ENCODE measurements around the gene ZNF66. TPM values are rescaled to one million over a fixed set of nuclear protein-coding genes. Genes with fewer than 3 reads are reported as not detected.
A peak's percentile ranks its signal among the peaks of the same experiment; 100 is the strongest.
"Not testable (repeated sequence)": the region's sequence is repeated elsewhere in the genome, so short reads cannot be mapped to it uniquely, and the experiment has no call there.

ZNF66 gene
- total RNA-seq (4.0 and 4.5 TPM in 2 replicates), polyA plus RNA-seq (1.1 and 1.5 TPM in 2 replicates), polyA minus RNA-seq (3.6 and 5.2 TPM in 2 replicates), Bru-seq, nascent RNA (percentile 64 among the genes with signal in this experiment), BruChase-seq, experiment 1, labeled RNA remaining after a 6-hour chase (percentile 58 among the genes with signal in this experiment), BruChase-seq, experiment 2, labeled RNA remaining after a 2-hour chase (percentile 64 among the genes with signal in this experiment)
- polyA plus RNA-seq (2011; cell fraction: cytosol; rRNA removed), result 1.7 and 1.8 TPM in 2 replicates
- polyA plus RNA-seq (2011; cell fraction: nucleus; rRNA removed), result 3.1 and 3.5 TPM in 2 replicates
- polyA plus RNA-seq (2012), result 0.64 and 1.1 TPM in 2 replicates
- polyA minus RNA-seq (2011; cell fraction: cytosol; rRNA and poly(A)+ RNA removed), result not detected
- 10.3 and 14.6 TPM in 2 replicates for polyA minus RNA-seq (2011; cell fraction: nucleus; rRNA and poly(A)+ RNA removed)
- long read RNA-seq, partial matches to known transcripts, result 0 of 3 reads
- long read RNA-seq, other reads (novel, unspliced or antisense), result 2 of 3 reads

DNA sequence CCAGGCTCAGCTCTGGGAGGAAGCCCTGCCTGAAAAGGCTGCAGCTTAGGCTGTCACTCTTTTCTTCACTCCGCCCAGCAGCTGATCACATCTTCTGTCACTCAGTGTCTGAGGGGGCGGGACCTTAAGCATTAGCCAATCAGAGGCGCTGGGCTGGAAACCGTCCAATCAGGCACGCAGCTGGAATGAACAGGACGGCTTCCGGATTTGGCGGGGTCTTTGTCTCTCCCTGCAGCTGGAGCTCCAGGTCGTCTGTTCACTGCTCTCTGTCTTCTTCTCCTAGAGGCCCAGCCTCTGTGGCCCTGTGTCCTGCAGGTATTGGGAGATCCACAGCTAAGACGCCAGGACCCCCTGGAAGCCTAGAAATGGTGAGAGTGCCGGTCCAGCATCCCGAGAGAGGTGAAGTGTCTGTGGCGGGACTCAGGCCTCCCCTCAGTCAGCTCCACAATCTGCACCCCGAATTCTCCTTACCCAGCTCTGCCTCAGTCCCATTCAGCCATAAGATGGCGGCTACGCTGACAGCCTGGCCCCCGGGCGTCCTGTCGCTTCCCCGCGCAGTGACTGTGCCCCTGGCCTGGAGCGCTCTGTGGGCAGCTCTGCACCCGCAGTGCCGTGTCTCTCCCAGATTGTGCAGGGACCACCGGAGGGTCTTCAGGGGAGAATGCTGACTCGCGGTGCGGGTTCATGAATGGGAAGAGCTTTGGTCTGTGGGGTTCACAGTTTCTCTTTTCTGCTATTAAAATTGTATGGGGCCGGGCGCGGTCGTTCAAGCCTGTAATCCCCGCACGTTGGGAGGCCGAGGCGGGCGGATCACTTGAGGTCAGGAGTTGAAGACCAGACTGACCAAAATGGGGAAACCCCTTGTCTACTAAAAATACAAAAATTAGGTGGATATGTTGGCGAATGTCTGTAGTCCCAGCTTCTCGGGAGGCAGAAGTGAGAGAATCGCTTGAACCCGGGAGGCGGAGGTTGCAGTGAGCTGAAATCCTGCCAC lies at the start of gene ZNF66:
TSS of gene ZNF66 (plus strand) at position 222 of the 994 bp plus-strand sequence. CDS start at position 366, 144 bp downstream.
- Histone ChIP-seq H3K36me3 (ENCODE audit: control insufficient read depth in 2 of 2, extremely low read depth in 1 of 2, insufficient read depth in 2 of 2, low read length in 2 of 2) (no peaks in the 10 kb centered on the region), H3K9me3 (replicated peaks; ENCODE audit: control insufficient read depth, insufficient read depth, low read length) (no peaks in the 10 kb centered on the region), H2AFZ (ENCODE audit: low read depth, low read length) (peak within 1 kb of the TSS; percentile 95), H3K4me3 (replicated peaks in 1 of 3; ENCODE audit: insufficient read depth in 1 of 3, low read depth in 1 of 3, low read length in 3 of 3) (peak within 1 kb of the TSS; percentile 20 to 78 (median 70)), H3K27me3 (ENCODE audit: control insufficient read depth in 2 of 2, insufficient read depth in 2 of 2, low read length in 2 of 2) (no peaks in the 10 kb centered on the region), H3K27ac (ENCODE audit: insufficient read depth, low read depth, low read length) (peak within 1 kb of the TSS; percentile 70), H3K4me1 (ENCODE audit: control insufficient read depth, extremely low read depth, insufficient read depth, low read length) (peaks cover 2% of the 10 kb centered on the region), H4K20me1 (replicated peaks; ENCODE audit: control insufficient read depth, extremely low read depth, insufficient read depth, low read length) (no peaks in the 10 kb centered on the region), H3K79me2 (ENCODE audit: control insufficient read depth, insufficient read depth, low read length) (no peaks in the 10 kb centered on the region), H3K9me1 (replicated peaks; ENCODE audit: control insufficient read depth, extremely low read depth, insufficient read depth, low read length) (no peaks in the 10 kb centered on the region), H3K4me2 (ENCODE audit: insufficient read depth, low read length) (peak within 1 kb of the TSS; percentile 74), H3K9ac (replicated peaks; ENCODE audit: extremely low read depth, insufficient read depth, low read length) (peak within 1 kb of the TSS; percentile 78)
- ChIA-PET CTCF (interaction anchor here (0.6 kb wide), 1 partner anchor 206 kb away, joined by 3 read pairs; no protein-coding TSS in a partner anchor), POLR2A (interaction anchor here (1.2 to 1.6 kb wide), 2 partner anchors 115 to 147 kb away, joined by 4 read pairs; partner anchors contain the start of genes ZNF626 and ZNF85)
- DNase-seq (ENCODE audit: low read depth, low spot score), result peak; percentile 96
- peak; percentile 98 for FAIRE-seq
- intact Hi-C loops (cut with micrococcal nuclease), result loop anchor here (2.0 kb wide), 1 partner anchor 146 kb away; the partner anchor contains the start of gene ZNF85
- TF ChIP-seq, protein P1, sequence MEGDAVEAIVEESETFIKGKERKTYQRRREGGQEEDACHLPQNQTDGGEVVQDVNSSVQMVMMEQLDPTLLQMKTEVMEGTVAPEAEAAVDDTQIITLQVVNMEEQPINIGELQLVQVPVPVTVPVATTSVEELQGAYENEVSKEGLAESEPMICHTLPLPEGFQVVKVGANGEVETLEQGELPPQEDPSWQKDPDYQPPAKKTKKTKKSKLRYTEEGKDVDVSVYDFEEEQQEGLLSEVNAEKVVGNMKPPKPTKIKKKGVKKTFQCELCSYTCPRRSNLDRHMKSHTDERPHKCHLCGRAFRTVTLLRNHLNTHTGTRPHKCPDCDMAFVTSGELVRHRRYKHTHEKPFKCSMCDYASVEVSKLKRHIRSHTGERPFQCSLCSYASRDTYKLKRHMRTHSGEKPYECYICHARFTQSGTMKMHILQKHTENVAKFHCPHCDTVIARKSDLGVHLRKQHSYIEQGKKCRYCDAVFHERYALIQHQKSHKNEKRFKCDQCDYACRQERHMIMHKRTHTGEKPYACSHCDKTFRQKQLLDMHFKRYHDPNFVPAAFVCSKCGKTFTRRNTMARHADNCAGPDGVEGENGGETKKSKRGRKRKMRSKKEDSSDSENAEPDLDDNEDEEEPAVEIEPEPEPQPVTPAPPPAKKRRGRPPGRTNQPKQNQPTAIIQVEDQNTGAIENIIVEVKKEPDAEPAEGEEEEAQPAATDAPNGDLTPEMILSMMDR (IDR thresholded peaks at IDR 0.05; ENCODE audit: extremely low read depth in 1 of 2, insufficient read depth in 1 of 2, low read depth in 1 of 2, low read length in 2 of 2), result no peak
- TF ChIP-seq EZH2 (IDR thresholded peaks at IDR 0.05; ENCODE audit: borderline replicate concordance, low read depth, low read length, severe bottlenecking), result no peak
- no peak for TF ChIP-seq POLR2AphosphoS5 (IDR thresholded peaks at IDR 0.05; ENCODE audit: insufficient read depth, low read depth, low read length)
- peak; percentile 53 for TF ChIP-seq POLR2A (IDR thresholded peaks at IDR 0.05; ENCODE audit: low read depth, low read length)
- TF ChIP-seq GATA2 (IDR thresholded peaks at IDR 0.05; ENCODE audit: insufficient read depth, insufficient read length, low read depth, low read length), result no peak
- TF ChIP-seq, protein P2, sequence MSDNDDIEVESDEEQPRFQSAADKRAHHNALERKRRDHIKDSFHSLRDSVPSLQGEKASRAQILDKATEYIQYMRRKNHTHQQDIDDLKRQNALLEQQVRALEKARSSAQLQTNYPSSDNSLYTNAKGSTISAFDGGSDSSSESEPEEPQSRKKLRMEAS (IDR thresholded peaks at IDR 0.05; ENCODE audit: insufficient read depth, insufficient read length), result no peak
- TF ChIP-seq JUN (IDR thresholded peaks at IDR 0.05; ENCODE audit: borderline replicate concordance, insufficient read depth, insufficient read length, low read depth), result no peak
- dilution Hi-C loops (cut with MboI; ENCODE audit: extremely low pct_ligation_motif_present, low sequenced_read_pairs), result no loop called here
- BruUV-seq (replicated peaks), result TSS peak; percentile 65

DNA sequence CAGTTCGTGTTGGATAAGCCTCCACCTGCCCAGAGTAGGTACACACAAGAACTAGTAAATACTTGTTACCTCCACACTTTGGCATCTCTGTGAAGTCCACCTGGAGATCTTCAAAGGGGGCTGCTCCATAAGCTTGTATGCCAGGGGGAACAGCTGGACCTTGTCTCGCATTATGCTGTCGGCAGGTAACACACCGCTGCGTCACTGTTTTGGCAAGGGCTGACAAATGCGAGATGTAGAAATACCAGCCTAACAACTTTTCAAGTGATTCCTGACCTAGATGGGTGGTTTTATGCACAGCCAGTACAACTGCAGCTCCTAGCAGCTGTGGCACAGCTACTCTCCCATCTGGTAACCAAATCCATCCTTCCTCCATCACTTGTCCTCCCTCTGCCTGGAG lies 25.9 kb upstream of the ZNF66 start:
- FAIRE-seq; H4K20me1 ChIP-seq (replicated peaks; ENCODE audit: control insufficient read depth, extremely low read depth, insufficient read depth, low read length); H3K36me3 ChIP-seq (ENCODE audit: control insufficient read depth in 2 of 2, extremely low read depth in 1 of 2, insufficient read depth in 2 of 2, low read length in 2 of 2); H3K4me3 ChIP-seq (replicated peaks in 1 of 3; ENCODE audit: insufficient read depth in 1 of 3, low read depth in 1 of 3, low read length in 3 of 3); H3K4me1 ChIP-seq (ENCODE audit: control insufficient read depth, extremely low read depth, insufficient read depth, low read length); H3K27me3 ChIP-seq (ENCODE audit: control insufficient read depth in 2 of 2, insufficient read depth in 2 of 2, low read length in 2 of 2); H2AFZ ChIP-seq (ENCODE audit: low read depth, low read length); CTCF ChIA-PET; H3K79me2 ChIP-seq (ENCODE audit: control insufficient read depth, insufficient read depth, low read length); H3K9me3 ChIP-seq (replicated peaks; ENCODE audit: control insufficient read depth, insufficient read depth, low read length); H3K9ac ChIP-seq (replicated peaks; ENCODE audit: extremely low read depth, insufficient read depth, low read length); H3K9me1 ChIP-seq (replicated peaks; ENCODE audit: control insufficient read depth, extremely low read depth, insufficient read depth, low read length); H3K27ac ChIP-seq (ENCODE audit: insufficient read depth, low read depth, low read length); H3K4me2 ChIP-seq (ENCODE audit: insufficient read depth, low read length); BruUV-seq (replicated peaks); POLR2A ChIA-PET; DNase-seq (ENCODE audit: low read depth, low spot score); dilution Hi-C loops (cut with MboI; ENCODE audit: extremely low pct_ligation_motif_present, low sequenced_read_pairs); intact Hi-C loops (cut with micrococcal nuclease): not testable (repeated sequence)

Measured in endothelial cell of umbilical vein (primary cell).